ENCODE results near the gene GPR27.

GPR27 gene

GRCh38 chr3:71721651-71722157 lies 32.0 kb upstream of the GPR27 start:
- no peak for TF ChIP-seq CTCF (IDR thresholded peaks at IDR 0.05; ENCODE audit: insufficient read depth, low read length, missing control alignments)
- ChIA-PET CTCF (interaction anchor here (1.7 to 3.9 kb wide), 2 partner anchors 8 to 11 kb away, joined by 10 to 15 read pairs; no protein-coding TSS in a partner anchor), POLR2A (no interaction called here)
- DNase-seq (ENCODE audit: low read depth, low spot score): no peak
- H3K4me3 ChIP-seq (ENCODE audit: low read depth, low read length): no peak overlapping the region

DNA sequence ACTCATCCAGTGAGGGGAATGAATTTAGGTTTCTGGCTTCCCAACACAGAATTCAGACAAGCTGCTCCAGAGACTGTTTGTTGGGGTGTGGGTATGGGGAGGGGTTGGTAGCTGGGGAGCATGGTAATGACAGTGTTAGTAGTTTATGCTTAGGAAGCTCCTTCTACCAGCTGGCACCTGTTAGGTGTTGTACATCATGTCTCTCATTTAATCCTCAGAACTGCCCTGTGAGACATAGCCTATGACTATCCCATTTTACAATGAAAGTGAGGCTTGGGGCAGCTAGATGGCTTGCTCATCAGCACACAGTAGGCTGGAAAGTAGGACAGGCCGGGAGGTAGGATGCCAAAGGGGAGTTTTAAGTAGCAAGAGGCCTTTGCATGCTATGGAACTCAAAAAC lies 31.0 kb upstream of the GPR27 start:
- CTCF ChIA-PET: interaction anchor here (0.8 to 3.9 kb wide), 2 partner anchors 9 to 12 kb away, joined by 3 to 15 read pairs; no protein-coding TSS in a partner anchor
- POLR2A ChIA-PET: no interaction called here
- no peak for TF ChIP-seq CTCF (IDR thresholded peaks at IDR 0.05; ENCODE audit: insufficient read depth, low read length, missing control alignments)
- no peak overlapping the region for H3K4me3 ChIP-seq (ENCODE audit: low read depth, low read length)
- DNase-seq (ENCODE audit: low read depth, low spot score): no peak

DNA sequence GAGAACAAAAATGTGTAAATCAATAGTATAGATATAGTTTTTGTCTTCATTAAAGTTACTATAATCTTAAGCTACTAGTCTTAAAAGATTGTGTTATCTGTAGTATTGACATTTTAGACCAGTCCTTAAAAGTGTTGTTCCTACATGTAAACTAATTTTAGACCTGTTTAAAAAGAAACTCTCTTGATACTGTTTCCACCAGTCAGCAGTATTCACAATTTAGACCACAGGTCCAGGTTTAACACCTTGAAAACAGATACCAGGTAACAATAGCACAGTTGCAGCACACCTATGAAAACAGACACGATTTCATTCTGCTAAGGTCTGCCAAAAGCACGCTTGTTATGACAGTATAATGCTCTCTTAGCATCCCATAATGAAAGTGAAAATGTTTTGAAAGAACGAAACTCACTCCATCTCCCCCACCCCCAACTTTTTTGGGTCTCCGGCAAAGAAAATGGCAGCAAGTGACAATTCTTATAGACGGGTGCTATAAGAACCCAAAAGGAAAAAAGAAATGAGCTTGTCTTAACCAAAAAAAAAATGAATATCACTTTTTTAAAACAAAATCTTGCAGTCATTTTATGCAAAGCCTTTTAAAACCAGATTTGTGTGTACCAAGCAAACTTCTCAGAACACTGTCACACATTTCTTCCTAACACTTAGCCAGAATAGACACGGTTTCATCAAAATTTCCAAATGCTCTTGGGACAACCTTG lies 30.0 kb upstream of the GPR27 start:
- no peak for TF ChIP-seq CTCF (IDR thresholded peaks at IDR 0.05; ENCODE audit: insufficient read depth, low read length, missing control alignments)
- H3K4me3 ChIP-seq (ENCODE audit: low read depth, low read length): no peak overlapping the region
- DNase-seq (ENCODE audit: low read depth, low spot score): no peak
- ChIA-PET POLR2A (no interaction called here), CTCF (interaction anchor here (0.8 to 1.6 kb wide), 6 partner anchors 9 to 1128 kb away, joined by 3 to 10 read pairs (median 3); no protein-coding TSS in a partner anchor)

- DNase-seq (ENCODE audit: low read depth, low spot score): no peak
- peak overlapping the region; percentile 69 for H3K4me3 ChIP-seq (ENCODE audit: low read depth, low read length)
- ChIA-PET POLR2A (no interaction called here), CTCF (interaction anchor here (1.0 to 1.6 kb wide), 5 partner anchors 9 to 1127 kb away, joined by 3 to 10 read pairs (median 3); no protein-coding TSS in a partner anchor)
- no peak for TF ChIP-seq CTCF (IDR thresholded peaks at IDR 0.05; ENCODE audit: insufficient read depth, low read length, missing control alignments)
These were observed 29.5 kb upstream of the GPR27 start for GRCh38 chr3:71724171-71724453.

- peak overlapping the region; percentile 69 for H3K4me3 ChIP-seq (ENCODE audit: low read depth, low read length)
- DNase-seq (ENCODE audit: low read depth, low spot score): no peak
- ChIA-PET POLR2A (no interaction called here), CTCF (interaction anchor here (1.1 to 1.6 kb wide), 3 partner anchors 11 to 1126 kb away, joined by 3 to 10 read pairs (median 3); no protein-coding TSS in a partner anchor)
- TF ChIP-seq CTCF (IDR thresholded peaks at IDR 0.05; ENCODE audit: insufficient read depth, low read length, missing control alignments): no peak
These were observed 28.9 kb upstream of the GPR27 start for GRCh38 chr3:71724584-71725270.

All from AG04449 (cell line).